SK-N-MC (cell line): ENCODE results near the gene TRAF3.

Experiments used
- EZH2 ChIP-seq: fragments of 200-600 bp; sonication (generic); IDR thresholded peaks from one replicate; pipeline ENCODE4 v1.6.1; 2017; ENCODE audit warnings: antibody characterized with exemption
- POLR2AphosphoS5 ChIP-seq: IDR thresholded peaks from 2 replicates; pipeline ENCODE4 v1.6.1; 2012; ENCODE audit warnings: mild to moderate bottlenecking, low read depth, low read length, borderline replicate concordance

- no peak for TF ChIP-seq EZH2
- no peak for TF ChIP-seq POLR2AphosphoS5
Observed at GRCh38 chr14:102923925-102924486, 146.8 kb downstream of the TRAF3 start.
